ENCODE results near the gene AMPD3.

The AMPD3 gene

DNA sequence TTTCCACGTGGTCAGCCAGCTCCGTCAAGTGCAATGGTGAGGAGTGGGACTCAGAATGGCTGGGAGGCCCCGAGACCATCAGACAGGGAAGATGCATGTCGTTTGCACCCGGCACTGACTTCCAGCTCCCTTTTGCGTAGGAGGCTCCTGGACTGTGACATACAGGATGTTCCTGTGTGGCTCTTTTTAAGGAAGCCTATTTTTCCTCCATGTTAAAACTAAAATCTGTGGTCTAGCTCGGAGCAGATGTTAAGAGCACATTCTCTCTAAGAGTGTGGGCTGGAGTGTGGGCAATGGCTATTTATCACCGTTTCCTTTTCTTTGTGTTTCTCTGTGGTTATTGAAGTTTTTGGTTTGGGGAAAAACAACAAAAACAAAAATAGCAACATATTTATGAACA, 40.9 kb upstream of the AMPD3 start:
- Histone ChIP-seq H3K4me3 (ENCODE audit: insufficient read depth, low read depth, low read length, poor library complexity, severe bottlenecking) (no peak overlapping the region), H3K4me1 (ENCODE audit: control insufficient read depth, insufficient read depth, low read length, poor library complexity, severe bottlenecking) (peaks cover 20% of the 10 kb centered on the region), H3K27me3 (replicated peaks; ENCODE audit: control insufficient read depth, insufficient read depth, low read length, poor library complexity, severe bottlenecking) (no peaks in the 10 kb centered on the region), H3K27ac (ENCODE audit: insufficient read depth, low read length, poor library complexity, severe bottlenecking) (no peak overlapping the region), H3K36me3 (ENCODE audit: control insufficient read depth, insufficient read depth, low read length) (no peaks in the 10 kb centered on the region), H3K9me3 (ENCODE audit: control insufficient read depth, low read length) (no peaks in the 10 kb centered on the region)
- DNase-seq = no peak

DNA sequence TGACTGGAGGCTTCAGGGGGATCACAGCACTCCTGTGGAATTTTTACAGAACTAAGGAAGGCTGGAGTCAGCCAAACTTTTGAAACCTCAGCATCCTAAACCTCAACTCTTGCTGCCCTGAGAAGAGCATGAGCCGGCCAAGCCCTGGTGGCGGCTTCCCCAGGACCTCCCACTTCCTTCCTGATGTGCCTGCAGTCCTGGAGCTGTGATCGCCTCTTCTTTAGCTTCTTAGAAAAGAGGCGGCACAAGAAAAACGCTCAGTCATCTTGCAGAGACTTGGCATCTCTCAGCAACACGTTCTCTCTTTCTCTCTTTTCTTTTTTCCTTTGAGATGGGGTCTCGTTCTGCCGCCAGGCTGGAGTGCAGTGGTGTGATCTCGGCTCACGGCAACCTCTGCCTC, 40.4 kb upstream of the AMPD3 start:
- no peak overlapping the region for H3K4me3 ChIP-seq (ENCODE audit: insufficient read depth, low read depth, low read length, poor library complexity, severe bottlenecking)
- H3K27me3 ChIP-seq (replicated peaks; ENCODE audit: control insufficient read depth, insufficient read depth, low read length, poor library complexity, severe bottlenecking) = no peaks in the 10 kb centered on the region
- DNase-seq = no peak
- H3K9me3 ChIP-seq (ENCODE audit: control insufficient read depth, low read length) = no peaks in the 10 kb centered on the region
- no peak overlapping the region for H3K27ac ChIP-seq (ENCODE audit: insufficient read depth, low read length, poor library complexity, severe bottlenecking)
- H3K36me3 ChIP-seq (ENCODE audit: control insufficient read depth, insufficient read depth, low read length) = no peaks in the 10 kb centered on the region
- peaks cover 15% of the 10 kb centered on the region for H3K4me1 ChIP-seq (ENCODE audit: control insufficient read depth, insufficient read depth, low read length, poor library complexity, severe bottlenecking)

DNA sequence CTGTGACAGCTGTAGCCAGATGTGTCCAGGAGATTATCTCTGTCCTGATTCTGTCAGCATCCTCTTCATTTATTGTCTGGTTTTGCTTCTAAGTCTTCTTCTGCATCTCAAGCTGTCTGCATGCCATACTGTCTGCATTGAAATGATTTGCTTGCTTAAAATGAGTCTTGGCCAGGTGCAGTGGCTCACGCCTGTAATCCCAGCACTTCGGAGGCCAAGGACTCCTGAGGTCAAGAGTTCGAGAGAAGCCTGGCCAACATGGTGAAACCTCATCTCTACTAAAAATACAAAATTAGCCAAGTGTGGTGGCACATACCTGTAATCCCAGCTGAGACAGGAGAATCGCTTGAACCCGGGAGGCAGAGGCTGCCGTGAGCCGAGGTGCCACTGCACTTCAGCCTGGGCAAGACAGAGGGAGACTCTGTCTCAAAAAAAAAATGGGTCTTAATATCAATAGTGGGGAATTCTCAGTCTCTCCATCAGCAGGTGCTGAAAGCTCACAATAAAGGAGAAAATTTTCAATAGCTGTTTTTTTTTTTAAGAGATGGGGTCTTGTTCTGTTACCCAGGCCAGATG, 39.2 kb upstream of the AMPD3 start:
- no peak overlapping the region for H3K27ac ChIP-seq (ENCODE audit: insufficient read depth, low read length, poor library complexity, severe bottlenecking)
- DNase-seq = no peak
- H3K4me3 ChIP-seq (ENCODE audit: insufficient read depth, low read depth, low read length, poor library complexity, severe bottlenecking) = no peak overlapping the region
- H3K36me3 ChIP-seq (ENCODE audit: control insufficient read depth, insufficient read depth, low read length) = no peaks in the 10 kb centered on the region
- H3K4me1 ChIP-seq (ENCODE audit: control insufficient read depth, insufficient read depth, low read length, poor library complexity, severe bottlenecking) = peaks cover 13% of the 10 kb centered on the region
- no peaks in the 10 kb centered on the region for H3K9me3 ChIP-seq (ENCODE audit: control insufficient read depth, low read length)
- no peaks in the 10 kb centered on the region for H3K27me3 ChIP-seq (replicated peaks; ENCODE audit: control insufficient read depth, insufficient read depth, low read length, poor library complexity, severe bottlenecking)

DNA sequence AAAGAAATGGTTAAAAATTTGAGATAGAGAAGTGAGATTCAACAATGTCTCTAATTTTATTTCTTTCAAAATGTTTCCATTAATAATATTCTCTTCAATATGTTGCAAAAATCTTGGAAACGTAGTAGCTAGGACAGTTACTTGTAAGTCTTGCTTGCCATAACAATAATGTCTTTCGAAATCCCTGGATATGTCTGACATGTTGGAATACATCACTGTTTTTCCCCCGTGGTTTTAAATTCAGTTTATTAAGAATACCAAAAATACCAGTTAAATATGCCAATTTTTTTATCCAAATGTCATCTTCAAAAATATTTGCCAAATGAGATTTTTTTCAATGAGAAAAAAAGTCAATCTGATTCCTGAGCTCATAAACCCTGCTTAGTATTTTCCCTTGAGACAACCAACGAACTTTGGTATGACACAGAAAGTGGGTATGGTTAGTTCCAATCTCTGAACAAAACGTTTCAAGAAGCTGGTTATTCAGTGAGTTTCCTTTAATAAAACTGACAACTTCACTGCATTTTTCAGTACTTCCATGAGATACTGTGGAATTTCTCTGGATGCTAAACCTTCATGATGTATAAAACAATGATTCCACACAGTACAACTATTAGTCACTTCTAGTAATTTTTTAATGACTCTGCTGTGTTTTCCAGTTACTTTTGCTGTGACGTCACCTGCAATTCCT, 36.7 kb upstream of the AMPD3 start:
- no peaks in the 10 kb centered on the region for H3K9me3 ChIP-seq (ENCODE audit: control insufficient read depth, low read length)
- no peak overlapping the region for H3K27ac ChIP-seq (ENCODE audit: insufficient read depth, low read length, poor library complexity, severe bottlenecking)
- H3K4me3 ChIP-seq (ENCODE audit: insufficient read depth, low read depth, low read length, poor library complexity, severe bottlenecking) = no peak overlapping the region
- H3K36me3 ChIP-seq (ENCODE audit: control insufficient read depth, insufficient read depth, low read length) = no peaks in the 10 kb centered on the region
- no peak for DNase-seq
- H3K27me3 ChIP-seq (replicated peaks; ENCODE audit: control insufficient read depth, insufficient read depth, low read length, poor library complexity, severe bottlenecking) = no peaks in the 10 kb centered on the region
- peaks cover 13% of the 10 kb centered on the region for H3K4me1 ChIP-seq (ENCODE audit: control insufficient read depth, insufficient read depth, low read length, poor library complexity, severe bottlenecking)

- Histone ChIP-seq H3K9me3 (ENCODE audit: control insufficient read depth, low read length) (no peaks in the 10 kb centered on the region), H3K27me3 (replicated peaks; ENCODE audit: control insufficient read depth, insufficient read depth, low read length, poor library complexity, severe bottlenecking) (no peaks in the 10 kb centered on the region), H3K4me3 (ENCODE audit: insufficient read depth, low read depth, low read length, poor library complexity, severe bottlenecking) (no peak overlapping the region), H3K36me3 (ENCODE audit: control insufficient read depth, insufficient read depth, low read length) (no peaks in the 10 kb centered on the region), H3K27ac (ENCODE audit: insufficient read depth, low read length, poor library complexity, severe bottlenecking) (no peak overlapping the region), H3K4me1 (ENCODE audit: control insufficient read depth, insufficient read depth, low read length, poor library complexity, severe bottlenecking) (peaks cover 10% of the 10 kb centered on the region)
- DNase-seq = no peak
Measured at GRCh38 chr11:10418950-10419310, 36.1 kb upstream of the AMPD3 start.

- H3K9me3 ChIP-seq (ENCODE audit: control insufficient read depth, low read length) = no peaks in the 10 kb centered on the region
- H3K4me1 ChIP-seq (ENCODE audit: control insufficient read depth, insufficient read depth, low read length, poor library complexity, severe bottlenecking) = no peaks in the 10 kb centered on the region
- no peak for DNase-seq
- H3K27me3 ChIP-seq (replicated peaks; ENCODE audit: control insufficient read depth, insufficient read depth, low read length, poor library complexity, severe bottlenecking) = peaks cover 8% of the 10 kb centered on the region
- H3K4me3 ChIP-seq (ENCODE audit: insufficient read depth, low read depth, low read length, poor library complexity, severe bottlenecking) = no peak overlapping the region
- no peak overlapping the region for H3K27ac ChIP-seq (ENCODE audit: insufficient read depth, low read length, poor library complexity, severe bottlenecking)
- H3K36me3 ChIP-seq (ENCODE audit: control insufficient read depth, insufficient read depth, low read length) = no peaks in the 10 kb centered on the region
Measured at GRCh38 chr11:10426475-10426874, 28.6 kb upstream of the AMPD3 start.

GRCh38 chr11:10428453-10428852, 26.6 kb upstream of the AMPD3 start:
- peaks cover 8% of the 10 kb centered on the region for H3K27me3 ChIP-seq (replicated peaks; ENCODE audit: control insufficient read depth, insufficient read depth, low read length, poor library complexity, severe bottlenecking)
- no peak overlapping the region for H3K27ac ChIP-seq (ENCODE audit: insufficient read depth, low read length, poor library complexity, severe bottlenecking)
- no peak for DNase-seq
- no peaks in the 10 kb centered on the region for H3K4me1 ChIP-seq (ENCODE audit: control insufficient read depth, insufficient read depth, low read length, poor library complexity, severe bottlenecking)
- no peak overlapping the region for H3K4me3 ChIP-seq (ENCODE audit: insufficient read depth, low read depth, low read length, poor library complexity, severe bottlenecking)
- H3K36me3 ChIP-seq (ENCODE audit: control insufficient read depth, insufficient read depth, low read length) = no peaks in the 10 kb centered on the region
- H3K9me3 ChIP-seq (ENCODE audit: control insufficient read depth, low read length) = no peaks in the 10 kb centered on the region

- no peak for DNase-seq
- Histone ChIP-seq H3K27me3 (replicated peaks; ENCODE audit: control insufficient read depth, insufficient read depth, low read length, poor library complexity, severe bottlenecking) (peaks cover 8% of the 10 kb centered on the region), H3K36me3 (ENCODE audit: control insufficient read depth, insufficient read depth, low read length) (no peaks in the 10 kb centered on the region), H3K27ac (ENCODE audit: insufficient read depth, low read length, poor library complexity, severe bottlenecking) (no peak overlapping the region), H3K9me3 (ENCODE audit: control insufficient read depth, low read length) (no peaks in the 10 kb centered on the region), H3K4me3 (ENCODE audit: insufficient read depth, low read depth, low read length, poor library complexity, severe bottlenecking) (no peak overlapping the region), H3K4me1 (ENCODE audit: control insufficient read depth, insufficient read depth, low read length, poor library complexity, severe bottlenecking) (no peaks in the 10 kb centered on the region)
Measured at GRCh38 chr11:10429526-10429925, 25.5 kb upstream of the AMPD3 start.

GRCh38 chr11:10432493-10432892, 22.6 kb upstream of the AMPD3 start:
- H3K27ac ChIP-seq (ENCODE audit: insufficient read depth, low read length, poor library complexity, severe bottlenecking) = no peak overlapping the region
- no peaks in the 10 kb centered on the region for H3K4me1 ChIP-seq (ENCODE audit: control insufficient read depth, insufficient read depth, low read length, poor library complexity, severe bottlenecking)
- H3K4me3 ChIP-seq (ENCODE audit: insufficient read depth, low read depth, low read length, poor library complexity, severe bottlenecking) = no peak overlapping the region
- DNase-seq = no peak
- H3K27me3 ChIP-seq (replicated peaks; ENCODE audit: control insufficient read depth, insufficient read depth, low read length, poor library complexity, severe bottlenecking) = peaks cover 8% of the 10 kb centered on the region
- no peaks in the 10 kb centered on the region for H3K36me3 ChIP-seq (ENCODE audit: control insufficient read depth, insufficient read depth, low read length)
- H3K9me3 ChIP-seq (ENCODE audit: control insufficient read depth, low read length) = no peaks in the 10 kb centered on the region

- Histone ChIP-seq H3K9me3 (ENCODE audit: control insufficient read depth, low read length) (no peaks in the 10 kb centered on the region), H3K36me3 (ENCODE audit: control insufficient read depth, insufficient read depth, low read length) (no peaks in the 10 kb centered on the region), H3K4me1 (ENCODE audit: control insufficient read depth, insufficient read depth, low read length, poor library complexity, severe bottlenecking) (no peaks in the 10 kb centered on the region), H3K4me3 (ENCODE audit: insufficient read depth, low read depth, low read length, poor library complexity, severe bottlenecking) (no peak overlapping the region), H3K27ac (ENCODE audit: insufficient read depth, low read length, poor library complexity, severe bottlenecking) (no peak overlapping the region), H3K27me3 (replicated peaks; ENCODE audit: control insufficient read depth, insufficient read depth, low read length, poor library complexity, severe bottlenecking) (peaks cover 8% of the 10 kb centered on the region)
- DNase-seq = no peak
Measured at GRCh38 chr11:10432971-10433370, 22.1 kb upstream of the AMPD3 start.

Measured in effector memory CD4-positive, alpha-beta T cell (primary cell).